ENCODE results near the gene PSMD12.
"Not testable (repeated sequence)": the region's sequence is repeated elsewhere in the genome, so short reads cannot be mapped to it uniquely, and the experiment has no call there.

Gene PSMD12

DNA sequence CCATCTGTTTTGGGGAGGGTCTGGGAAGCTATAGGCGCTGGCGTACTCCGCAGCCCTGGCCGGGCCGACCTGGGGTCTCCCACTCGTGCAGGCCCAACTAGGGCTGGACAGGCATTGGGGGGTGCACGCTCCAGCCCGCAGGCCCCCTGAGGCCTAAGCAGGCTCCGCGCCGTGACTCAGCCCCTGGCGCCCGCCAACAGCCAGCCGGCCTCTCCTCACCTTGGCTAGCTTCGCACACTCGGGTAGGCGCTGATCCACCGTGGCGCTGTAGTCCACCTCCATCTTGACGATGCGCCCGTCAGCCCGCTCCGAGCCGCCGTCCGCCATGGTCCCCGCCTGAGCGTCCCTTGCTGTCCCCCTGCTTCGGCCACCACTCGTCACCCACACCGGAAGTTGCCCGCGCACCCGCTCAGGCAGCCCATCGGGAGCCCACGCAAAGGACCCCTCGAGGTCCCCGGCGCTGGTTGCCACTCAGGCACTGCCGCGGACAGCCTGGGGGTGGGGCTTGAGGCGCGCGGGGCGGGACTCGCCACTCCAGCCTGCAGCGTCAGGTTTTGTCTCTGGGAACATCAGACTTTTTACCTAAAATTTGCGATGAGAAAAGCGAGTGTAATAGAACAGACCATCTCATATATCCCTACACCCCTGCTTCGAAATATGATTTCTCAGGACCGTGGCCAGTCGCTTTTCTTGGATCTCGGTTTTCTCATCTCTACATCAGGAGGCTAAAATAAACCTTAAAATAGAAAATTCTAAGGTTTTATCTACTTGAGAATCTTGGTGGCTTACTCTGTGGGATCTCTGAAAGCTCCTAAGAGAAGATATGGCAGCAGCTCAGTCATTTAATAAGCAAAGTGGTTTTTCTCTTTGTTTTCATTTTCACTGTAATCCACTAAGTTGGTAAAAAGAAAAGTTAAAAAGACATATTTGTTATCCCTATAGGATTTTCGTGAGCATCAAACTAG lies at the start of gene PSMD12:
TSS of gene PSMD12 (minus strand) at position 385 of the 965 bp plus-strand sequence. CDS start at position 327, 58 bp downstream.
- no peak for DNase-seq

DNA sequence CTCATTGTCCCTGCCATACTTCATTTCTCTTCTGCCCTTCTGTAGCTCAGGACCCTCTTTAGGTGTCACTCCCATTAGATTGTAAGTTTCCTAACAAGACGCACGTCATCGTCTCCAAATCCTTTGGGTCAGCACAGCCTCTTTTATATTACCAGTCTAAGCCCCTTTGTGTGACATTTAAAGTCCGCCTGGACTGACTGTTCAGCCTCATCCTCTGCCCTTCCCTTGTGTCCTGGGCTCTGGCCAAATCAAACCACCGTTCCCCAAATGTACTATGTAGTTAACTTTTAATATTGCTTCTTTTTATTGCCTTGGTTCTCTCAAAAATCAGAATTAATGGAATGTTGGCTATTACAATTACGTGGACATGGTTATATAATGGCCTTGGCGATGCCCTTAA lies 48.9 kb upstream of the PSMD12 start:
- no peak for DNase-seq

DNA sequence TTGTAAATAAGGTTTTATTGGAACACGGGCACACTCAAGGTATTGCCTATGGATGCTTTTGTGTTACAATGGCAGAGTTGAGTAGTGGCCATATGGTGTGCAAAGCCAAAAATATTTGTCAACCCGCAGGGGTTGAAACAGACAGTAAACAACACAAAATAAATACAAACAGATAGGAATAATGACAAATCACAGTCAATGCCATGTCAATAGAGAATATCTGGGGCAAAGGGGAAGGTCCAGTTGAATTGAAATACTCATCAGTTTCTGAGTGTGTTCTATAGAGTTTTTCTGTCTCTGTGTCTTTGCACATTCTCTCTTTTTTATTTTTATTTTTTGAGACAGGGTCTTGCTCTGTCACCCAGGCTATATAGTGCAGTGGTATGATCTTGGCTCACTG lies 48.2 kb upstream of the PSMD12 start:
- no peak for DNase-seq

DNA sequence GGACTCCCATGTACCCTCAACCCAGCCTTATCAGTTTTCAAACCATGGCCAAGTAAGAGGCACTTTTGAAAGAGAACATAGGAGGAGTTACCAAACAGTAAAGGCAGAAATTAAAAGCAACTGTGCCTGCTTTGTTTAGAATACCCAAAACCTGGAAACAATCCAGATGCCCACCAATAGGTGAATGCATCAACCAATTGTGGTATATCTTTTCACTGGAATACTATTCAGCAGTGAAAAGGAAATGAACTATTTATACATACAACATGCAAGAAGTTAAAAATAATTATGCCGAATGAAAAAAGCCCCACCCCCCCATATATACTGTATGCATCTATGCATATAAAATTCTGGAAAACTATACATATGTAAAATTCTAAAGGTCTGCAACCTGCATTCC lies 47.8 kb upstream of the PSMD12 start:
- DNase-seq: no peak

DNA sequence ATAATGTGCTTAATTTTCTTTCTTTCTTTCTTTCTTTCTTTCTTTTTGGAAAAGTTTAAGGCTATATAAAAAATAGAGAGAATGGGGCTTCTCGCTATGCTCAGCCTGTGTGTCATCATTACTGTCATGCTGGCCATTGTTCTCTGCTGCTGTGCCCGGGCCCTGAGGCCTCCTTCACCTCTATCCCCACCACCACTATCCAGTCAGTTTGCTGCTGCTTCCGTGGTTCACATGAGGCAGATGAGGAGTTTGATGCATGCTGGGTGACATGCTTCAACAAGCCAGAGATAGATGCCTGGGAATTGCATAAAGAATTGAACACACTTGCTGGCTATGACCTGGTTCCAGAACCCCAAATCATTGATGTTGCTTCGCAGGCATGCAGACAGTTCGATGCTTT lies 47.0 kb upstream of the PSMD12 start:
- DNase-seq: no peak

DNA sequence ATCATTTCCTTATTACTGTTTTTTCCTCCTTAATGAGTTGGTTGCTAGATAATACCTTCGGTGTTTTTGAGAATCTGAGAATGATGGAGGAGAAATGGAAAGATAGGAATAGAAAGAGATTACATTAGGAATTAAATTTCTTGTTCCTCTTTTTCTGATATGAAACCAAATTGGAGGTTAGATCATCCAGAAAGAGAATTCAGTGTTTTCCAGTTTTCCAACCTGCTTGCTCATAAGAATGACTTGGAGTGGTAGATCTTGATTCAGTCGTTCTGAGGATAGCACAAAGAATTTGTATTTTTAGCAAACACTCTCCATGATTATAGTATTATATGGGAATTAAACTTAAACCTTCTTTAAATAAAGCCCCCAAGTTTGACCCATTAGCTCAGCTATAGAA lies 46.6 kb upstream of the PSMD12 start:
- no peak for DNase-seq

DNA sequence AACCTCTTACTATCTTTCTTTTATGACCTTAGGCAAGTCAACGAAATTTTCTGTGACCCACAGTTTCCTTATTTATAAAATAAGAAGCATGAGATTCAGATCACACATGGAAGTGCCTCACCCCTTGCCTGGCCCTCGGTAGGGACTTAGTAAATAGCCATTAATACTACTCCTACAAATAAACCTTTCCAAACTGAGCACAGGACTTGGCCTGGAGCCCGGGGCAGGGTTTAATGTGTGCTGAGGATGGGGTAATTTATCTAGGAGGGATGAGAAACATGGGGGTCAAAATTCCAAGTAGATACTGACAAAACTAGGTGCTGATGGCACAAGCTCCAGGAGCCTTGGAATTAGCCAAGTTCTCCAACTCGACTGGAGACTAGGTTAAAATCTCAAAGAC lies 45.7 kb upstream of the PSMD12 start:
- no peak for DNase-seq

DNA sequence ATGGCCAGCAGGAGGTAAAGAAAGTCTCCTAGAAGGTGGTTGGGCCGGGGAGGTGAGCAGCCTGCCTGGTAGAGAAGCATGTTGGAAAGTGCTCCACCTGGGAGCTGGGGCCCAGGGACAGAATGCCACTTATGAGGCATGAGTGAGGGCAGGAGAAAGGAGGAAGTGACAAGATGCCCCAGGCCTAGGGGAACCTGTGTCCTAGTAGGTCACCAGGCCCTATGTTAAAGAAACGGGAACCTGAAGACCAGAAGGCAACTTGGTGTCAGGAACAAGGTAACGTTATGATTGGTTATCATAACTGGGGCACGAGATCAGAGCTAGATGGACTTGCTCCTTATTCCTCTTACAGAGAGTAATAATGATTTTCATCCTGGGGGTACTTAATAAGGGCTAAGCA lies 45.0 kb upstream of the PSMD12 start:
- no peak for DNase-seq

DNA sequence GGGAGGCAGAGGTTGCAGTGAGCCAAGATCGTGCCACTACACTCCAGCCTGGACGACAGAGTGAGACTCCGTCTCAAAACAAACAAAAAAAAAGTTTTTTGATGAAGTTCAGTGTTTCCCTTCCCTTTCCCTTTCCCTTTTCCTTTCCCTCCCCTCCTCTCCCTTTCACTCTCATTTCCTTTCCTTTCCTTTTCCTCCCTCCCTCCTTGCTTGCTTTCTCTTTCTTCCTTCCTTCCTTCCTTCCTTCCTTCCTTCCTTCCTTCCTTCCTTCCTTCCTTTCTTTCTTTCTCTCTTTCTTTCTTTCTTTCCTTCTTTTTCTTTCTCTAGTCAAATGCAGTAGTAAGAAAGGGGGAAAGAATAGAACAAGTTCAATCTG lies 42.1 kb upstream of the PSMD12 start:
- DNase-seq: not testable (repeated sequence)

DNA sequence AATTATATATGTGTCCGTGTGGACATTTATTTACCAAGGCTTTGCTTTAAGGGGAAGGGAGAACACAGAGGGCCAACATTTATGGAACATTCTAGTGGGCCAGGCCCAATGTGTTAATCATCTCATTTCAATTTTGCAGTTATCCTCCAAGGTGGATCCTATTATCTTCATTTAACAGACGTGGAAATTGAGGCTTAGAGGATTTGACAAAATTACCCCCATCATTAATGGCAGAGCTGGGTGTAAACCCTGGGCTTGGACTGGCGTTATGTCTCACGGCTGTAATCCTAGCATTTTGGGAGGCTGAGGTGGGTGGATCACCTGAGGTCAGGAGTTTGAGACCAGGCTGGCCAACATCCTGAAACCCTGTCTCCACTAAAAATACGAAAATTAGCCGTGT lies 37.1 kb upstream of the PSMD12 start:
- no peak for DNase-seq

DNA sequence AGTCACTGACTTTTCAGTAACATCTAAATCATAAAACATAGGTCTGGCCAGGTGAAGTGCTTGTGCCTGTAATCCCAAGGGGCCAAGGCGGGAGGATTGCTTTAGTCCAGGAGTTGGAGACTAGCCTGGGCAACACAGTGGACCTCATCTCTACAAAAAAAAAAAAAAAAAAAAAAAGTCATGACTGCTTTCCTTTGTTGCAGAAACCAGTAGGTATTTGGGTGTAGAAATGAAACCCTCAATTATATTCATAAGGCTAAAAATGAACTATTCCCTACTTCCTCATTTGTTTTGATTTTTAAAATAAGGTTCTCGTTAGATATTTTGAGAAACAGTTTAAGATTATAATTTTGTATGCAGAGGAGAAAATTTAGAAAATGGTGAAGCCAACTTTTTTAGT lies 36.7 kb upstream of the PSMD12 start:
- DNase-seq: no peak

DNA sequence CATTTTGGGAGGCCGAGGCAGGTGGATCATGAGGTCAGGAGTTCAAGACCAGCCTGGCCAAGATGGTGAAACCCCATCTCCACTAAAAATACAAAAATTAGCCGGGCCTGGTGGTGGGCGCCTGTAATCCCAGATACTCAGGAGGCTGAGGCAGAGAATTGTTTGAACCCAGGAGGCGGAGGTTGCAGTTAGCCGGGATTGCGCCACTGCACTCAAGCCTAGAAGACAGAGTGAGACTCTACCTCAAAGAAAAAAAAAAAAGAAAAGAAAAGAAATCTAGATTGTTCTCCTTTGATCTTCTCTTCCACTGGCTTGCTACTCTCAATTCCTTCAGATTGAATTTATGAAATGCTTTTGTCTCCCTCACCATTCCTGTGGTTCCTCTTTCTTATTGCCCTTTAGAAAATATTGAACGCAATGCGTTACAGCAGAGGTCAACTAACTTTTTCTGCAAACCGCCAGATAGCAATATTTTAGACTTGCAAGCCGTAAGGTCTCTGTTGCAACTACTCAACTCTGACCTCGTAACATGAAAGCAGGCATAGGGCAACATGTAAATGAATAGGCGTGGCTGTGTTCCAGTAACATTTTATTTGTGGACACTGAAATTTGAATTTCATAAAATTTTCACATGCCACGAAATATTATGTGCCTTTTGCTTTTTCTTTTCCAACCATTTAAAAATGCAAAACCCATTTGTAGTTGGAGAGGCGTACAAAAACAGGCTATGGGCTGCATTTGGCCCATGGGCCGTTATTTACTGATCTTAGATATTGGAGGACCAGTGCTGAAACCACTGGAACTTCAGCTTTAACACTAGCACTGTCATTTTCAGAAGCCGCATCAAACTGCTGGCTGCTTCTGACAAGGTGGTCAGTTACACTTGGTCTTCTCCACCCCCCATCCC lies 35.5 kb upstream of the PSMD12 start:
- DNase-seq: no peak

DNA sequence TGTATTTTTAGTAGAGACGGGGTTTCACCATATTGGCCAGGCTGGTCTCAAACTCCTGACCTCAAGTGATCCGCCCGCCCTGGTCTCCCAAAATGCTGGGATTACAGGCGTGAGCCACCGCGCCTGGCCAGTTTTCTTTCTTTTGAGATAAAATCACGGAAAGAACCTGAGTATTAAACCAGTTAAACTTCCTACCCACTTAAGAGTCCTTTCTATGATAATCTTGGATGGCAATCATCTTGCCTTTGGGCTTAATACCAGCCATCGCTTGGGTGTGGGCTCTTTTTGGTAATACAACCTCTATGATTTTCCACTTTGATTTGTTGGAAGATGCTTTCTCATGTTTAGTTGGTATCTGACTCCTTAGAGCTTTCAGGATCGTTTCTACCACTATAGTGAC lies 34.7 kb upstream of the PSMD12 start:
- DNase-seq: no peak

DNA sequence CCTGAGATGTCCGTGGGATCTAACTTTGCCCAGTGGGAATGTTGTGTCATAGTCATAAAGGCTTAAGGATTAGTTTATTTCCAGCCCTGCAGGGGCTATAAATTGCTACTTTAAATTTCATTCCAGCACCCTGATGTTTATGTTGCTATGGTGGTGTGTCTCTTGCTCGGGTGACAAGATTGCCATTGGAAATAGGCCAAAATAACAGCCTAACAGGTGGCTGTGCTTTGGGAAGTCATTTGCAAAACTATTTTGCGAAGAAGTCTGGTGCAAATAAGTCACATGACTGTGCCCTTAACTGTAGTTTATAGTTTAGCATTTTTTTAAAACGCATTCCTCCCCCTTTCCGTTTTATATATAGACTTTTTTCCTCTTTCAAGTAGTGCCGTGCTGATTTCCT lies 33.8 kb upstream of the PSMD12 start:
- no peak for DNase-seq

DNA sequence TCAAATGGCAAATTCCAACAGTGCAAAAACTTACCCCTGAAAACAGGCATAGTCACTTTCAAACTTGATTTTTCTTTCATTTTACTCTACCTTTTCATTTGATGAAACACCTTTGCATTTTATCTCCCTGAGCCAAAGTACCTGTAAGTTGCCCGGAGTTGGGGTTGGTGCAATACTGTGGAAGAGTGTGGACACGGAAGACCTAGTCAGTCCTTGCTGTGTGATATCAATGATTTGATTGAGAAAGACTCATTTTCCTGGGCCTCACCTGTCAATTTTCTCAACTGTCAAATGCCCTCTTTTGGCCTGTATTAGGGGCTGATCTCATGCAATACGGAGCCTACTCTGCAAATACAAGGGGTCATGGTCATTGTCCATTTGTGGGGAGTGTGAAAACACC lies 33.3 kb upstream of the PSMD12 start:
- DNase-seq: no peak

DNA sequence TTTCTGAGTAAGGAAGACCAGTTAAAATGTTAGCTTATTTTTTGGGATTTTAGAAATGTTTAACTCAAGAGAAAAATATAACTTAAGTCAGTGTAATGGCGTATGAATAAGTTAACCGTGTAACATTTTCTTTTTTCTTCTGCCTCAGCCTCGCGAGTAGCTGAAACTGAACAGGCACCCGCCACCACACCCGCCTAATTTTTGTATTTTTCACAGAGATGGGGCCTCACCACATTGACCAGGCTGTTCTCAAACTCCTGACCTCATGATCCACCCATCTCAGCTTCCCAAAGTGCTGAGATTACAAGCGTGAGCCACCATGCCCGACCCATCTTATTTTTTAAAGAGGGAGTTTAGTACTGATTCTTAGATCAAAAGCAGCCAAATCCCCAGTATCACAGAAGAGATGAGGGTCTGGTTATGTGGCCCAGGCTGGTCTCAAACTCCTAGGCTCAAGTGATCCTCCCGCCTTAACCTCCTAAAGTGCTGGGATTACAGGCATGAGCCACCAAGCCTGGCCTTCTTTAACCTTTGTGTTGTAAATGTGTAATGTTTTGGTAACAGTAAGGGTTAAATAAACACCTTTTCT lies 27.5 kb upstream of the PSMD12 start:
- no peak for DNase-seq

DNA sequence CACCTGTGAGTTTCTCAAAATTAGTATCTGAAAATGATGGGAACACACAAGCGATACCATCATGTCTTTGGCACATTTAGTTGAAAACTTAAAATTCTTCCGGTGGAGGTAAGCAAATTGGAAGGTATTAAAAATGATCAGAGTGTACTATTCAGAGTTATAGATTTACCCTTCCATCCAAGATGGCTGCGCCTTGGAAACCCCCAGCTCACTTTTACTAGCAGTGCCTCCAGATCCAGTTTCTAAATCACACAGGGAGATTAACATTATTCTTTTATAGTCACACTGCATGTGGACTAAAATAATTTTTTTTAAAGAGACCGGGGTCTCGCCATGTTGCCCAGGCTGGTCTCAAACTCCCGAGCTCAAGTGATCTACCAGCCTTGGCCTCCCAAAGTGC lies 25.7 kb upstream of the PSMD12 start:
- no peak for DNase-seq

DNA sequence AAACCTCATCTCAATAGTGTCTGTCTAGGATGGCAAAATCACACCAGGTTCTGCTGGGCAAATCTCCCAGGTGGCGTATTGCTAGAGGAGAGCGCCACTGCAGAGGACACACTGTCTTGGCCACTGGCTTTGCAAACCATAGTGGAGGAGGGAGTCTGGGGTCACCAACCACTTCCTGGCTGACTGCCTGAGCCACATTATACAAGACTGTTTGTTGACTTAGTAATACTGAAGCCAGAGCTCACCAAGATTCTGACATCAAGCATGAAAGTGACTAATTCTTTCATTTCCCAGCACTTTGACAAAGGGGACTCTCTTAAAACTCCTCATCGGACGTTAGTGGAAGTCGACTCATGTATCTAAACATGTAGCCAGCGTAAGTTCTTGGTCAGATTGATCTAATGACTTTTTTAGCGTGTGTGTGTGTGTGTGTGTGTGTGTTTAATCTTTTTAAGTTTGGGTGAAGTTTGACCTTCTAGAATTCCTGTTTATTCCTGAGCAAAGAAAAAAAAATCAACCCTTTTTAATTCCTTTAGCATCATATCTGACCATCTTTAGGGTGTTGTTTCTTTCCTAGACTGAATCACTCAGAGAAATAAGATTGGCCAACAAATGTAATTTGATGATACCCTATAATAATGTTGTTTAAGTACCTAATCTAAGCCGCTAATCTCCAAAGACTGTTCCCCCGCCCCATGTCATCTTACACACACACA lies 24.4 kb upstream of the PSMD12 start:
- DNase-seq: no peak

DNA sequence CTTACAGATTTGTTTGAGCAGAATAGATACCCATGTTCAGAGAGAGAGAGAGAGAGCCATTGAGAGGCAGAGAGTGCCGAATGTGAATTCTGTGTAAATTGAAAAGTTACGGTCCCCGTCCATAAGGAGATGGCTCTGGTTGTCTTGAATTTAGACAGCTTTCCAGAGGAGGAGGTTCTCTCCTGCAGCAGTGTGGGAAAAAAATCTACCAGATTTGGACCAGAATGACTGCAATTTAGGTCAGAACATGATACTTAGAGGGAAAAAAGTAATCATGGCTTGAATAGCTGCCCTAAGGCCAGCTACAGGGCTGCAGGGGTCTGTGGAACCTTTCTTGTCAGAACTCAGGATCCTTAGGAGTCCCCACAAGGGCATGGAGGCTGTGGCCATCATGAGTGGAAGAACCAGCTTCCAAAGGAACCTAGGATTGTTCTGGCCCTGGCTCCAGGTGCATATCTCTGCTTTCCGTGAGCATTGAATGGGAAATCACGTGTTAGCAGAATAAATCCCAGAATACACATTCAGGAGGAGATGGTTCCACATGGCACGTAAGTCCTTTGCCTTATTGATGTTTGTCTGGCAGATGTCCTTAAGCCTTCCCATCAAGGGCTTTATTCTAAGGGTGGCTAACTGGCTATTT lies 23.7 kb upstream of the PSMD12 start:
- no peak for DNase-seq

DNA sequence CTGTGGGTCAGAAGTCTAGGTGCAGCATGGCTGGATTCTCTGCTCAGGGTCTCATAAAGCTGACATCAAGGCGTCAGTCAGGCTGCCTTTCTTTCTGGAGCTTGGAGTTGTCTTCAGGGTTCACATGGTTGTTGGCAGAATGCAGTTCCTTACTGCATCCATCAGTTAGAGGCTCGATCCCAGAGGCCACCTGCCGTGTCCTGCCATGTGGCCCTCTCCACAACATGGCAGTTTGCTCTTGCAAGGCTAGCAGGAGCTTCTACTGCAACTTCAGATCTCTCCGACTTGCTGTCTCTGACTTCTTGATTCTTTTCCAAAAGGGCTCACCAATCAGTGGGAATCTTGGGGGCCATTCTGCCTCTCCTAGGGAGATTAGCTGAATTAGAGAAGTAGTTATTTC lies 22.6 kb upstream of the PSMD12 start:
- no peak for DNase-seq

DNA sequence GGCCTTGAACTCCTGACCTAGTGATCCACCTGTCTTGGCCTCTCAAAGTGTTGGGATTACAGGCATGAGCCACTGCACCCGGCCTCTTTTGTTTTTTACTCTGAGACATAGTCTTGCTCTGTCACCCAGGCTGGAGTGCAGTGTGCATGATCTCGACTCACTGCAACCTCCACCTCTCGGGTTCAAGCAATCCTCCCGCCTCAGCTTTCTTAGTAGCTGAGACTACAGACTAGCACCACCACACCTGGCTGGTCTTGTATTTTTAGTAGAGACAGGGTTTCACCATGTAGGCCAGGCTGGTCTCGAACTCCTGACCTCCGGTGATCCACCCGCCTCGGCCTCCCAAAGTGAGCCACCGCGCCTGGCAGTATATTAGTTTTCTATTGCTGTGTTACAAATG lies 22.2 kb upstream of the PSMD12 start:
- DNase-seq: not testable (repeated sequence)

DNA sequence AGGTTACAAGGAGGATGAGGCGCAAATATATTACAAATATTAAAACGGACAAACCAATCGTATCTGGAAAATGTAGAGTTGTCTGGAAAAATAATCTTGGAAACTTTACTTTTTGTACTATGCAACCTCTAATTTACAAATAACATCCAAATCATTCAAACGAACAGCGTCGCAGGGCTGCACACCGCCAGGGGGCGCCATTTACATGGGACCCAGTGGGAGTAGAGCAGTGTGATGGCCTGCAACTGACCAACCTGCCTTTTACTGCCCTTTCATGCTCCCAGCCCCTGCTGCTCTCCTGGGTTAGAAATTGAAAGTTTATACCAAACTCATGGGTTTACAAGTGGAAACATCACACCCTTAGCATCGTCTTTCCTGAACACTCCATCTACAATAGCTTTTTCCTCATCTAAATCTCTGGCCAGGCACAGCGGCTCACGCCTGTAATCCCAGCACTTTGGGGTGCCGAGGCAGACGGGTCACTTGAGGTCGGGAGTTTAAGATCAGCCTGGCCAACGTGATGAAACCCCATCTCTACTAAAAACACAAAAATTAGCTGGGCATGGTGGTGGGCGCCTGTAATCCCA lies 20.7 kb upstream of the PSMD12 start:
- DNase-seq: no peak
